GM10248 (cell line): ENCODE results near the gene MPPED2.

ENCODE experiments used
- CTCF ChIA-PET: fragments of 300-600 bp; sonication (Branson Sonifier 250); formaldehyde crosslinking; extraction: SDS; loops from one replicate; lab custom pipeline; 2021; ENCODE audit warnings: antibody characterized with exemption; lab: Yijun Ruan, JAX
- POLR2A ChIA-PET: fragments of 350-650 bp; sonication (Branson Sonifier 250); formaldehyde crosslinking; extraction: SDS; loops from one replicate; lab custom pipeline; 2020; ENCODE audit warnings: antibody characterized with exemption; lab: Yijun Ruan, JAX
- DNase-seq: peaks from one replicate; pipeline ENCODE4 v3.0.0; 2012; ENCODE audit errors: extremely low spot score
- TF ChIP-seq, protein P1 (sequence below): IDR thresholded peaks from 2 replicates; pipeline ENCODE4 v1.5.1; 2012; ENCODE audit warnings: mild to moderate bottlenecking, low read depth; ENCODE audit errors: extremely low read depth, missing control alignments, control extremely low read depth

MPPED2 gene

DNA sequence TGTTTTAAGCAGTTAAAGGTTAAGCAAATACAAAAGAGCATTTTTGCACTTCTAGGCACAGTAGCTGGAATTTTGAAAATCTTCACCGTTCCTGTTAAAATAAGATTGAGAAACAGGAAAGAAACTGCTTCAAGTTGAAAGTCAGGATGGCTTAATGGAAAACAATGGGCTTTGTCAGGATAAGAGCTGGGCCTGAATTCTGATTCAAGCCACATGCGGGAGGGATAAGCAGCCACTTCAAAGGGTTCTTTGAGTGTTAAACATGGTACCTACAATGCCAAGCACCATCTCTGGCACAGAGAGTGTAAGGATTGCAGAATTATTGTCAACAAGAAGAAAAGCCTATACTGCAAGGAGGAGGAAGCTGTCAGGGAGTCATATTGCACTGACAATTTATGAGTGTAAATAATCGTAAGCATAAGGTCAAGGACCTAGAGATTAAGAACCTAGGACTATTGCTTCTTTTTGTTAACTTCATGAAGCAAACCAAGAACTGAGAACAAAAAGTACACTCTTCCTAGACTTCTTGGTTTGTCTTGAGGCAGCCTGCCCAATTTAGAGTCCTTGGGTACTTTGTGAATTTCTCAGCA, 32.5 kb downstream of the MPPED2 start:
- DNase-seq: no peak
- CTCF ChIA-PET: no interaction called here
- TF ChIP-seq, protein P1, sequence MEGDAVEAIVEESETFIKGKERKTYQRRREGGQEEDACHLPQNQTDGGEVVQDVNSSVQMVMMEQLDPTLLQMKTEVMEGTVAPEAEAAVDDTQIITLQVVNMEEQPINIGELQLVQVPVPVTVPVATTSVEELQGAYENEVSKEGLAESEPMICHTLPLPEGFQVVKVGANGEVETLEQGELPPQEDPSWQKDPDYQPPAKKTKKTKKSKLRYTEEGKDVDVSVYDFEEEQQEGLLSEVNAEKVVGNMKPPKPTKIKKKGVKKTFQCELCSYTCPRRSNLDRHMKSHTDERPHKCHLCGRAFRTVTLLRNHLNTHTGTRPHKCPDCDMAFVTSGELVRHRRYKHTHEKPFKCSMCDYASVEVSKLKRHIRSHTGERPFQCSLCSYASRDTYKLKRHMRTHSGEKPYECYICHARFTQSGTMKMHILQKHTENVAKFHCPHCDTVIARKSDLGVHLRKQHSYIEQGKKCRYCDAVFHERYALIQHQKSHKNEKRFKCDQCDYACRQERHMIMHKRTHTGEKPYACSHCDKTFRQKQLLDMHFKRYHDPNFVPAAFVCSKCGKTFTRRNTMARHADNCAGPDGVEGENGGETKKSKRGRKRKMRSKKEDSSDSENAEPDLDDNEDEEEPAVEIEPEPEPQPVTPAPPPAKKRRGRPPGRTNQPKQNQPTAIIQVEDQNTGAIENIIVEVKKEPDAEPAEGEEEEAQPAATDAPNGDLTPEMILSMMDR: no peak
- POLR2A ChIA-PET: no interaction called here

DNA sequence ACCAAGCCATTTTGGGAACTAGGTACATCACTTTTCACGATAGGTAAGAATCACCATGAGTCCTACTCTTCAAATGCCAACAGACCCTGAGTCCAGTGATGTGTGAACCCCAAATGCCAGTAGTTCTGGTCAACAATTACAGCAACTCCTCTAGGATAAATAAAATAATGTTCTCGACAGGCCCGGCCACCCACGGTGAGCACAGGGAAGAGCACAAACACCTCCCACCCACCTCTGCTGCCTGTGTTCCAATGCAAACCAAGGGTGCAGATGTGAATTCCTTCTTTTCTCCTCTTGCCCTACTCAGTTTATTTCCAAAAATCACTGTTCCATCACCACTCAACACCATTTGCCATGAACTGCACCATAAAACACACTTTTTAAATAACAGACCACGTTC, 33.3 kb downstream of the MPPED2 start:
- DNase-seq: no peak
- ChIA-PET CTCF (no interaction called here), POLR2A (no interaction called here)
- TF ChIP-seq, protein P1: no peak

DNA sequence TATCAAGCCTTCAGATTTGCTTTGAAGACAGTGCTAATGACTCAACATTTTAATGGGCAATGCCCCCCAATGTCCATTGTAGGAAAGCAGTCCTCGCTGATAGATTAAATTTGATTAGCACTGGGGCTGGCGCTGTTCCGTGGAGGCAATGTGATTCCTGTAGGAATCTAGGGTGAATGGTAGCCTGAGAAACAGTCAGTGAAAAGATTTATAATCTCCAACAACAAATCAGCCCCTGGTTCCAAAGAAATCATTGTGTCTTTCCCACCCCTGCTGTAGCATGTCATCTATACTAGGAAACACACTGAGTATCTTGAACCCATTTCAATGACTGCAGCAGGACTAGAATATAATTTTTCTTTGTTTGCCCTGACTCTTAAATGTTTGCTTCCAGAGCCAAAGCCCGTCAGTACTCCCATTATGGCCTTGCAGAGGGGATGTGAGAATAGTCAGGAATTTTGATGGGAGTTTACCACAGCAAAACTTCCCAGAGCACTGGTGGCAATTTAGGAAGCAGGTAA, 36.1 kb downstream of the MPPED2 start:
- CTCF ChIA-PET: no interaction called here
- POLR2A ChIA-PET: no interaction called here

DNA sequence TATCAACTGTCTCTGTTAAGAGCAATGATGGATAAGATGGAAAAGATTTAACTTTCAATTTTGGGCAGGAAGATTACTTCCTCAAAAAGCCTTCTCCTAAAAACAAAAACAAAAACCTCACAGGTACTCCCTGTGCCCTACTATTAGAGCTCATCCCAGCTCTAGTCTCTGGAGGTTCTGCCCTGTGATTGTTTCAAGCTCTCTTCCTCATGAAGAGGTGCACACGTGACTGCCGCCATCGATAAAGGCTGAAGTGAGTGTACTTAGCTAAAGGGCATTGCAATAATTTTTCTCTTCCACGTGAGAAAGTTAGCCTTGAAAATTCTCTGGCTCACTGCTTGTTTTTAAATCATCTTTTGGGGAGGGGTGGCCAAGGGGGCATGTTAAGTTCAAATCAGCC, 36.6 kb downstream of the MPPED2 start:
- ChIA-PET CTCF (no interaction called here), POLR2A (no interaction called here)
- TF ChIP-seq, protein P1: no peak
- no peak for DNase-seq

More for the DNA sequence above, 36.1 kb downstream of the MPPED2 start:
- DNase-seq: no peak
- TF ChIP-seq, protein P1: no peak

DNA sequence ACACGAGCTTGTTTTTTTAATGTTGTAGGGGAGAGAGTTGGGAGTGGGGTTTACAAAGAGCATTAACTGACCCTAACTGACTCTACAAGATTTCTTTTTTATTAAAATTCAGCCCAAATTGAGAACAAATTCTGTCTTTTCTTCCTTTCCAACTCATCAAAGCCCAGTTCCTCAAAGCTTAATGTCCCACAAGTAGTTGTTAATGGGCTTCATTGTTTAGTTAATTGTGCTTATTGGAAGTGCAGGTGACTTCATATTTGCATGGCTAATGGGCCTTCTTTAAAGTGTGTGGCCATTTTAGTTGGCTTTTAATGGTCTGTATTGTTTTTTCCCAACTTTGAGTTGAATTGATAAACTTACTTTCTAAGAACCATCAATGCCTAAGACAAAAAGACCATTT, 39.8 kb downstream of the MPPED2 start:
- ChIA-PET POLR2A (no interaction called here), CTCF (interaction anchor here (1.6 kb wide), 1 partner anchor 13 kb away, joined by 4 read pairs; no protein-coding TSS in a partner anchor)
- TF ChIP-seq, protein P1: no peak

DNA sequence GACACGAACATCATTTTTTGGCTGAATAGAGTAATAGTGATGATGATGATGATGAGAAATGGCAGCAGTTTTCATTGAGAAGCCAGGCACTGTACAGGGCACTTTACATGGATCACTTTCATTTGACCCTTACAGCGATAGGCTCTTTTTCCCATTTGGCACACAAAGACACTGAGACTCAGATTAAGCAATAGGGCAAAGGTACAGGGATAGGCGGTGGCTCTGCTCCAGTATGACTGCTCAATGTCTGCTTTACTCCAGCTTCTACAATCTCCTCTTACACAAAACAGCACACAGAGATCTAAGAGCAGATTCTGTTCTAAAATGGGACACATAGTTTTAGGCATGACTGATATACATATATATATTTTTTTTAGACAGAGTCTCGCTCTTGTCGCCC, 40.6 kb downstream of the MPPED2 start:
- ChIA-PET POLR2A (no interaction called here), CTCF (interaction anchor here (1.5 to 1.6 kb wide), 2 partner anchors 12 to 26 kb away, joined by 3 to 4 read pairs; no protein-coding TSS in a partner anchor)
- DNase-seq: no peak
- TF ChIP-seq, protein P1: no peak

More for the DNA sequence above, 39.8 kb downstream of the MPPED2 start:
- DNase-seq: no peak
